CD4-positive, alpha-beta T cell treated with Interleukin-4 for 1 hour (primary cell): ENCODE measurements around the gene LRRC36.
A peak's percentile ranks its signal among the peaks of the same experiment; 100 is the strongest.
"Not testable (repeated sequence)": the region's sequence is repeated elsewhere in the genome, so short reads cannot be mapped to it uniquely, and the experiment has no call there.

Experiments
- DNase-seq, 2 donors: peaks; one replicate each; pipeline ENCODE4 v3.0.0-alpha.2; 2020 to 2022

LRRC36 gene

DNA sequence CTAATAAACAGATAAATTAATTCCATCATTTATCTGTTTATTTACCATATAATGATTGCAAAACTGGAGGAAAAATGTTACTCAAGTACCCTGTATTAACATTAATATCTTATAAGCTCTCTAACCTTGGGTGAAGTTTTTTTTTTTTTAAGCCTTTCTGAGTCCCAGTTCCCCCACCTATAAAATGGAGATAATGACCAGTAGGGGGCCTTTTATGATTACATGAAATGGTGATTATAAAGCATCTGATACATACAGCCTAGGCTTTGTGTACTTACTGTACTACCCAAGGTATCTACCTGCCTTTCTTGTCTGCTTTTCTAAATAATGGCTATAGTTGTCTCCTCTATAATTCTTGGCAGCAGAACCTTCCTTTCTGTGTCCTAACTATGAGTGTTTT, 22.6 kb downstream of the LRRC36 start:
- DNase-seq = peak in 1 of 2 donors; percentile 54

DNA sequence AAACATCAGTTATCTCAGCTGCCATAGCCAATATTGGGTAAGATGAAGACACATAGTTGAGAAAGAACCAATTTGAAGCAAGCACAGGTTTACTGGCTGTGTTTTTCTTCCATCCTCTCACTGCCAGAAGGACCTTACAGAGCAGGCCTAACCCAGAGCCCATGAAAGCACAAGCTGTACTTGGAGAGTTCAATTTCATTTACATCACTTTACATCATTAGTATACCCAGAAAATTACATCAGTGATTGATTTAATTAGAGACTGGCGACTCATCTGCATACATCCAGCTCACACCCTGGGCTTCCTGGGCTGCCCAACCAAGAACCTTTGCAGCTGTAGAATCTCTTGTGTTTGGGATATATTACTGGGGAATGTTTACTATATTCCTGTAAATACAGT, 23.7 kb downstream of the LRRC36 start:
- DNase-seq = no peak

DNA sequence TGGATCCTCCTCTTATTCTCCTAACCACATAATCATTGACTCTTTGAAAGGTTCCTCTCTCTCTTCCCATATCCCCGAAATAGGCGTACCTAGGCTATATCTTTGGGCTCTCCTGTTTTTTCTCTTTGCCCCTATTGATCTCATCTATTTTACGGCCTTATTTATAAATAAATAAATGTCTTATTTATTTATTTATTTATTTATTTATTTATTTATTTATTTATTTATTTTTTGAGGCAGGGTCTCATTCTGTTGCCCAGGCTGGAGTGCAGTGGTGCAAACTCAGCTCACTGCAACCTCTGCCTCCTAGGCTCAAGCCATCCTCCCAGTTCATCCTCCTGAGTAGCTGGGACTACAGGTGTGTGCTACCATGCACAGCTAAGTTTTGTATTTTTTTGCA, 25.8 kb downstream of the LRRC36 start:
- not testable (repeated sequence) for DNase-seq

DNA sequence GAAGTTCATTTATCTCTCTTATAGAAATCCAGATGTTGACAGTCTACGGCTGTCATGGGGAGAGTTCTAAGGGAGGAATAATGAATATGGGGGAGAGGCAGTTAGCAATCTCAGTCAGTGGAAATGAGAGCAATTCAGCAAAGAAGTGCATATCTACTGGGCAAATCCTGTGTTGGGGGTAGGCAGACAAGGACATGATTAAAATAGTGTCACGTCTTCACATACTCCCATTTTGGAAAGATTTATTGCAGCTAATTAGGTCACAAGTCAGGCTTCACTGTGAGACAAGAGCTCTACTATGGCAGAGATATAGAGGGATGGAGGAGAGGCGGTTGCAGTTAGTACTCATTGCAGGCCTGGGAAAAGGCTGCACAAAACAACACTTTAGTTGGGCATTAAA, 29.8 kb downstream of the LRRC36 start:
- DNase-seq = no peak

DNA sequence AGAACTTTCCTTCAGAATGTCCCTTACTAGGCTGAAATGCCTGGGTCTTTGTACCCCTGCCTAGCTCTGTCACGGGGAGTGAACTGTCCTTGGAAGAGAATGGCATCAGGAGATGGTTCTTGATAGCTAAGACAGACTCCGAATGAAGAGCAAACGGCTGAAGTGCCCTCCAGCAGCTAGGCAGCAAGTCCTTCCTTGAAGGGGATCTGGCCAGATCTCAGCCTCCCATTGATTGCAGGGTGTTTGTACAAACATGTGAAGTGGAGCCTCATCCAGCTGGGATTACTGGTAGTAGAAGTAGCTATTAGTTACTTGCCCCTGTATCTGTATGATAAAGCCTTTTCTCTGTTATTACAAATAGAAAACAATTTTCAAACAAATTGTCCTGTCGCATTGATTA, 30.9 kb downstream of the LRRC36 start:
- DNase-seq = no peak

DNA sequence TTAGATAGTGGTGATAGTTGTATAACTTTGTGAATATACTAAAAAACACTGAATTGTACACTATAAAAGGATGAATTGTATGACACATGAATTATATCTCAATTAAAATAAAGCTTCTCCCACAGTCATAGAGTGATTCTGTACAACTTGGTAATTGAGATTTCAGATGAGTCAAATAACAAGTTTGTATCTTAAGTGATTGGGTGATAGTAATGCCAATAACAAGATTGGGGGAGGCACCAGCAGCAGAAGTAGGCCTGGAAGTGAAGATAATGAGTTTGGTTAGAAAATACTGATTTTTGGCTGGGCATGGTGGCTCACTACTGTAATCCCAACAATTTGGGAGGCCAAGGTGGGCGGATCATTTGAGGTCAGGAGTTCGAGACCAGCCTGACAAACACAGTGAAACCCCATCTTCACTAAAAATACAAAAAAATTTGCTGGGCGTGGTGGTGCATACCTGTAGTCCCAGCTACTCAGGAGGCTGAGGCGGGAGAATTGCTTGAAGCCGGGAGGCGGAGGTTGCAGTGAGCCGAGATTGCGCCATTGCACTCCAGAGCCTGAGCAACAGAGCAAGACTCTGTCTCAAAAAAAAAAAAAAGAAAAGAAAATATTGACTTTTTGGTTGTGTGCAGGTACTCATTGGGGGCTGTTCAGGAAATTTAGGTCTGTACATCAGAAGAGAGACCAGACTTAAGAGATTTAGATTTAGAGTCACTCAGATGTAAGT, 33.1 kb downstream of the LRRC36 start:
- not testable (repeated sequence) for DNase-seq

DNA sequence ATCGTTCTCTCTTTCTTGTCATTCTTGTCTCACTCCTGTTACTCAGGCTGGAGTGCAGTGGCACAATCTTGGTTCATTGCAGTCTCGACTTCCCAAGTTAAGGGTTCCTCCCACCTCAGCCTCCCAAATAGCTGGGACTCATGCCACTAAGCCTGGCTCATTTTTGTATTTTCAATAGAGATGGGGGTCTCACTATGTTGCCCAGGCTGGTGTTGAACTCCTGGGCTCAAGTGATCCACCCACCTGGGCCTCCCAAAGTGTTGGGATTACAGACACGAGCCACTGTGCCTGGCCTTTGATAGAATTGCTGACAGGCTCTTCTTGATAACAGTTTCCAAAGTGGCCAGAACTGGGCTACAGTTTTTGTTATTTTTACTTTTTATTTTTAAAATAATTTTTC, 34.4 kb downstream of the LRRC36 start:
- no peak for DNase-seq

DNA sequence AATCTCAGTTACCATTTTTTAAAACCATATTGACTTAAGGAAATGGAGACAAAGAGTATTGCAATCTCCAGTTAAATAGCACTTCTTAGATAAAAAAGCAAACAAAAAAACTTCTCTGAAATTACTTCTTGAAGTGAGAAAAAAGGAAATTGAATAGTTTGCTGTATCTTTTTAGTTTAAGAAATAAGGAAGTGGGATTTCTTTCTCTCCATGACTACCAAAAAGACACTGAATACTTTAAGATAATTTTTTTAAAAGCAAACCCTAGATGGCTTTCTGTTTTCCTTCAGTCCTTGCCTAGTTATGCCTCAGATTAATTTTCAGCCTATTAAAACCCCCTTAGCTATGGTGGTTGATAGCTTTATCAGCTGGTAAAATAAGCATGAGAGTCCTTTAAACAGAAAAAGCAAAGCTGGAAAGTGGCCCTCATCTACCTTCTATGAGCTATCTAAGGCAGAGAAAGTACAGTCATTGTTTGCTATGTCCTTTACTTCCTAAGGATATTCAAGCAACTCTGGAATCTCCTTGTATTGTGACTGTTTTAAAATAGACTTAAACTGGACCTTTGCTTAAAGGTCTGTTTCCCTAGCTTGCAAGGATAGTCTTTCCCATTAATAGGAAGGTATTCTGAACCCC, 38.1 kb downstream of the LRRC36 start:
- peak in 1 of 2 donors; percentile 5 for DNase-seq

DNA sequence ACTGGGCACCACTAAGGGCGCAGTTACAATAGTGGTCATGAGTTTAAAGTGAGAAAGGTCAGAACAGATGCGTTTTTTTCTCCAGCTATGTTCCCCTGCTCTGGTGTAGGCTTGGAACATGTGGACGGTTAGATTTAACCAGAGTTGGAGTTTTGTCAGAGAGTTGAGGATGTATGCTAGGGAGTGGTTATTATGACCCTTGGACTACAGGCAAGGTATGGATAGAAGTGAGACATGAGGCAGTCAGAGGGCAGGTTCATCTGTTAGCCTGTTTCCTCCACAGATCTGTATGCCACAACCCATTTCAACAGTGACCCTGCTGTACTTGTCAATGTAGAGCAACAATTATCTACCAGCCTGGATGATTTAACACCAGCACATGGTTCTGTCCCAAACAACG, 44.0 kb downstream of the LRRC36 start:
- no peak for DNase-seq

DNA sequence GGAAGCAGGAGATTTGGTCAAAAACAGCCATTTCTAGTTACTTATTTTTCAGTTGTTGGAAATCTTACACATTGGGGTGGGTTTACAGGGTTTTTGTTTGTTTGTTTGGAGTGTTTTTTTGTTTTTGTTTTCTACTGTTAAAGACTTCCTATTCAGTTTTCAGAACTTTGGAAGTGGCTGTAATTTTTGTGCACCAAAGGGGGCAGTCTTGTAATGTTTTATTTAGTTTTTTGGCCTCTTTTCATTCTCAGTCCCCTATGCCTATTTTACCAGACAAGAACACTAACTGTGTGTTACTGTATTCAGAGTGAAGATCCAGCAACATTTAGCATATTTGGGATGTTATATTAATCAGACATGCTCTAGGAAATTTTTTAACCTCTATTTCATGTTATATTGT, 46.0 kb downstream of the LRRC36 start:
- peak in 1 of 2 donors; percentile 17 for DNase-seq

DNA sequence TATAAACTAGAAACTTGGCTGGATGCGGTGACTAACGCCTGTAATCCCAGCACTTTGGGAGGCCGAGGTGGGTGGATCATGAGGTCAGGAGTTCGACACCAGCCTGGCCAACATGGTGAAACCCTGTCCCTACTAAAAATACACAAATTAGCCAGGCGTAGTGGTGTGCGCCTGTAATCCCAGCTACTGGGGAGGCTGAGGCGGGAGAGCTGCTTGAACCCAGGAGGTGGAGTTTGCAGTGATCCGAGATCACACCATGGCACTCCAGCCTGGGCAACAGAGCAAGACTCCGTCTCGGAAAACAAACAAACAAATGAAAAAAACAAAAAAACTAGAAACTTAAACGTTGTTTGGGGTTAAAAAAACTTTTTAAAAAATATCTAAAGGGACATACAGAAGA, 49.4 kb downstream of the LRRC36 start:
- DNase-seq = not testable (repeated sequence)

DNA sequence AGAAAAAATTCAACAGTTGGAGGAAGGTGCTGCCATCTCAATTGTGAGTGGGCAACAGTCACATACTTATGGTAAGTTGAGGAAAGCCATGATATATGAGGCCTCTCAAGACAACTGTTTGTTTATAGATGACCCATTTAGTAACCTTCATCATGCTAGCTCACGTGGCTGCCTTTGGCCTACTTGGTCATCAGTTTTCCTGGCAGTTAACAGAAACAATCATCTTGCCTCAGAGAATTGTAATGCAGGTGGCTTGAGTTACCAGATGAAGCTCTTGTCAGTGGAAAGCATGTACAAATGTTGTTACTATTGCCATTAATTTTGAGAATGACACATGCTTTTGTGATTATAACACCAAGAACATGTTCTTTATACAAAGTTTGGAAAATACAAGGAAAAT, 52.0 kb downstream of the LRRC36 start:
- DNase-seq = no peak

DNA sequence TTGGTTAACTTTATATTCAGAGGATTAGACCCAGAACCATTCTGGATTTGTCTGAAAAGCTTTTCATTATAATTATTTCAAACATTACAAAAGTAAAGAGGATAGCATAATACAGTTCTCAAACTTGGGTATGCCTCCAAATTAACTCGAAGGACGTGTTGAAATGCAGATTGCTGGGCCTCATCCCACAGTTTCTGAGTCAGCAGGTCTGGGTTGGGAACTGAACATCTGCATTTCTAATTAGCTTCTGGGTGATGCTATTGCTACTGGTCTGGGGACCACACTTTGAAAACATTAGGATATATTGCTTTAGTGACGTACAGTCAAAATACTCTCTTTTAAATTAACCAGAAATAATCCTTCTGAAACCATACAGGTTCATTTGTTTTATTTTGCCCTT, 56.7 kb downstream of the LRRC36 start:
- no peak for DNase-seq

DNA sequence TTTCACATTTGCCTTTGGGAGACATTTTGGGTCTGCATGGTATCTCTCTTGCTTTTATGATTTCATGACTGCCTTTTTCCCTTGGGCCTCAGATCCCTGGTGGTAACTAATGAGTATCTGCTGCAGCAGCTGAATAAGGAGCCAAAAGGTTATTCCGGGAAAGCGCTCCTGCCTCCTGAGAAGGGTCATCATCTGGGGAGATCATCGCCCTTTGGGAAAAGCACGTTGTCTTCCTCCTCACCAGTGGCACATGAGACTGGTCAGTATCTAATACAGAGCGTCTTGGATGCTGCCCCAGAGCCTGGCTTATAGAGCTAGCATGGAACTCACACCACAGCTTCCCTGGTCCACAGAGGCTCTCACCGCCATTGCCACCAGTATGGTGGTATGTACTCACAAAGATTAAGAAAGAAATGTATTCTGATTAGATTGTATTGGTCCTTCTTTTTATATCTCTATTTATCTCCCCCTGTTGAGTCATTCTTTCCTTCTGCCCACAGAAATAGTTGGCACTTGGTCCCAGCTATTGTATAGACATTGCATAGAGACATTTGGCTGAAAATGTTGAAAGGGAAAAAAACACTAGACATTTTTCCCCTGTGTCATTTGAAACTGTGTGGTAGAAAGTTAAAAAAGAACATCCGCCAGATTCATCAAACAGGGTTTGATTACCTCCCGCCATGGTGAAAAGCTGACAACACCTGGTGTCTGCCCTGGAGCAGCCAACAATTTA, 58.3 kb downstream of the LRRC36 start:
- no peak for DNase-seq

DNA sequence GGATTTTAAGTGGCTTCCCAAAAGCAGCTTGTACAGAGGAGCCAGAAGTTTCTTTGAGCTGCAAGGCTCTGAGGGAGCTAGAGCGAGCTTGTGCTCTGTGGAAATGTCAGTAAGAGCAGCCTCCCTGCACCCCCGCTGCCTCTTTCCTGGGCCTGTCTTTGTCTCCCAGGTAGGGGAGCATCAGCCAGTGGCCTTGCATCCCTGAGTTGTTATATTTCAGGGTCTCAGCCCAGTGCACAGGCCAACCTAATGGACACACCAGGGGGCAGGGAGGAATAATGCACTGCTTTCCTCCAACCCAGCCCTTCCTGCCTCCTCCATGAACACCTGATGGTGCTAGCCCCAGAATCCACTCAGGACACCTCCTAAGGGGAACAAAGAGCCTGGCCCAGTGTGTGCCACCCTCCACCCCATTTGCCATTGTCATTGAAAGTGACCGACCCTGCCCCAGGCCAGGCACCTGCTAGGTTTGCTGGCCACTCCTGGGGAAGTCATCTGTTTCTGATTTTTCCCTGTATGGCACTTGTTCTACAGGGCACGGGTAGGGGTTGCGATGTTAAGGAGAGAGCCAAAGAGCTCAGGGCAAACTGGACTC, 60.3 kb downstream of the LRRC36 start:
- no peak for DNase-seq

DNA sequence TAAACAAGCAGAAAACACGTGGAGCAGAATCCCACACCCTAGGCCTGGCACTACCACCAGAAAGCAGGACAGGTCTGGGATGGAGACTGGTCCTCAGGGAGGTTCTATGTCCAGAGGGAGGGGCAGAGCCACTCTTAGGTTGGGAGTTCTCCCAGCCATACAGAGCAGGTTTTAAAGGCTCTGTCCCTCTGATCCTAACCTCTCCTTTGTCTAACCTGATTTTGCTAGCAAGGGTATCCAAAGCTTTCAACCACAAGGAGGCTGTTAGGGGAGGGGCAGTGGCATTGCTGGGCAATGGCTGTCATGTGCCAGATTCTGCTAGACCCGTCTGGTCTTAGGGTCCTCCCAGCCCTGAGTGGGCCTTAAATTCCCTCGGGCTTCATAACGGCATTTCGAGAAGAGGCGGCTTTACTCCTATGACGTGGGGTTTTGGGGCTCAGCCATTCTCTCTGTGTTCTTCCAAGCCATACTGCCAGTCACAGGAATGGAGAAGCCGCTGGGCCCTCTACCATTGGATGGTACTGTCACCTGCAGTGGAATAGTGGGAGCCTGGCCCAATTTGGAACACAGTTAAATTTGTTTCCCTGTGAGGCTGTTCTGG, 61.0 kb downstream of the LRRC36 start:
- no peak for DNase-seq

DNA sequence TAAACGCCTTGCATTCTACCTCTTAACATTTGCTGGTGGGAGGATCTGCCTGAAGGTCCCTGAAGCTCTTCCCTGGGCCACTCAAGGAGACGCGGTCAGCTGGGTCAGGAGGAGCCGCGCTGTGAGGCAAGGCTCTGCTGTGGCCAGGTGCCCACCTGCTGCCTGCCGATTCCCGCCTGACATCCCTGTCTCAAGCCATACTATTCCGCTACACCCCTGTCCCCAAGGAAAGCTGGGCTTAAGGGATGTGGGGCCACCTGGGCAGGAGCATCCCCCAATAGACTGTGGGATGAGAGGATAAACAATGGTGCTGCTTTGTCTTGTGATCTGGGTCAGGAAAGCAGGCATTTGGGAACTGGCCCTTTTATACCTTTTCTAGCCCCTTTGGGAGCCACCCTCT, 61.6 kb downstream of the LRRC36 start:
- no peak for DNase-seq

DNA sequence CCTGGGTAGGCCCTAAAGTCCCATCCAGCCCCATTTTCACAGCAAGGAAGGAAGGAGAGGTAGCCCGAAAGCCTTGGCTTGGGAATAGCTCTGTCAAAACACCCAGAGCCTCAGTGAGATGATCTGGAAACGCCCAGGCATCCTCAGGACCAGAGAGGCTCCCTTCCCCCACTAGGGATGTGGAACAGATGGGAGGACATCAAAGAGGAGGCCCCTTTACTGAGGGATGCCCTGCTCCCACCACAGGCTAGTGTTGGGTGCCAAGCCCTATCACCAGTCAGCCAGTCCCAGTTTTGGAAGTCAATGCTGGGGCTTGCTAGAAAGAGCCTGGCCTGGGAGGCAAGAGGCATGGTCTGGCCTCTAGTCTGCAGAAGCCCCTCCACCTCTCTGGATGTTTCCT, 62.0 kb downstream of the LRRC36 start:
- DNase-seq = no peak

DNA sequence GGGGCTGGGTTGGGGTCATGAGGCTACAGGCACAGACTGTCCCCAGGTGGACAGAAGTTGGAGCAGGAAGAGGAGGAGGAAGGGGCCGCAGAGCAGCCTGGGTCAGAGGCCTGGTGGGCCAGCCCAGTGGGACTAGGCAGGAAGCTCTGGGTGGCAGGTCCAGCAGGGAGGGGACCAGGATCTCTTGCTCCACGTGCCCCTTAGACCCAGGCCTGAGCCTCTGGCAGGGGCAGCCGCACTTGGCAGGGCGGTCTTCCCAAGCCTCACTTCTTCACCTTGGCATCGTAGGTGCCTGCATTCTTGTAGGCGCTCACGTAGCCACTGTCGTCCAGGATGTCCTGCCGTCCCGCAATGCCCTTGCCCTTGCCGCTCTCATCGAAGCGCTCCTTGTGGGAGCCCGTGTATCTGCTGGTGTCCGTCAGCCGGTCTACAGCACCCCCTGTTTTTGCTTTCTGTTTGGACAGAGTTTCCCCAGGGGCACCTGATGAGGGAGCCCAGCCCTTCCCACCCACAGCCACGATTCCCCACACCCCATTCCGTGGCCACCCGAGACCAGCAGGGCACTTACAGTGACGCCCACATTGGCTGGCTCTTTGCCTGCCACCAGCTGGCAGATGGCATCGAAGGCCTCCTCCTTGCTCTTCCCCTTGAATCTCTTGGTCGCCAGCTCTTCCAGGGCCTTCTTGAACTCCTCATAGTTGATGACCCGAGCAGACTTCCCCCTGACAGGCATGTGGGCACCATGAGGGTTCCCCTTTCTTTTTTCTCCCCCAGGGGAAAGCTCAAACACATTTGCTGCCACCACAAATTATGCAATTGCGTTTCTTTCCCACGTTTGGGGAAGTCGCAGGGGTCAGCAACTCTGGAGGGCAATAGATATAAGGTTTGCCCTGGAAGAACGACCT, 63.5 kb downstream of the LRRC36 start:
- peak; percentile 10 to 64 for DNase-seq

DNA sequence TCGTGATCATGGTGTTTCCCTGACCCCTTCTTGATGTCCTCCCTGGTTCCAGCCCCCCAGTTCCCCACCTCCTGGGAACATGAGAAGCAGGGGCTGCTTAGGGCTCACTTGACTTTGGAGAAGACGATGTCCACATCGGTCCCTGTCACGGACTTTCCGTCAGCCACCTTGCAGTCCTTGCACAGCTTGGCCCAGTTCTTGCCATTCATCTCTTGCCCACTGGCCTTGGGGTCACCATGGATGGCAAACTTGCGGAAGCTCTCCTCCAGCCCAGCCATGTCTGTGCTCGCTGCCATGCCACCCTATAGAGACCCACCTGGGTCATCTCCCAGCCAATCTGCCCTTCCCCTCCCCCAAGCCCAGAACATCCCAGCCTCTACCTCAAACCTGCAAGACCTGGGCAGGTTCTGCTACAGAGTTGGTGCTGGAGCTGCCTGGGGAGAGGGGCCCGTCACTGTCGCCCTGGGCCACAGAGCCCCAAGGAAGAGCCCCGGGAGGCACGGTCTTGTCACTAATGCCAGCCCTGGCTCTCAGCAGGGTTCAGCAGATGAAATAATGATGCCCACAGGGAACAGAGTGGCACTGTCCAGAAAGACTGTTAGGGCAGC, 64.3 kb downstream of the LRRC36 start:
- no peak for DNase-seq

DNA sequence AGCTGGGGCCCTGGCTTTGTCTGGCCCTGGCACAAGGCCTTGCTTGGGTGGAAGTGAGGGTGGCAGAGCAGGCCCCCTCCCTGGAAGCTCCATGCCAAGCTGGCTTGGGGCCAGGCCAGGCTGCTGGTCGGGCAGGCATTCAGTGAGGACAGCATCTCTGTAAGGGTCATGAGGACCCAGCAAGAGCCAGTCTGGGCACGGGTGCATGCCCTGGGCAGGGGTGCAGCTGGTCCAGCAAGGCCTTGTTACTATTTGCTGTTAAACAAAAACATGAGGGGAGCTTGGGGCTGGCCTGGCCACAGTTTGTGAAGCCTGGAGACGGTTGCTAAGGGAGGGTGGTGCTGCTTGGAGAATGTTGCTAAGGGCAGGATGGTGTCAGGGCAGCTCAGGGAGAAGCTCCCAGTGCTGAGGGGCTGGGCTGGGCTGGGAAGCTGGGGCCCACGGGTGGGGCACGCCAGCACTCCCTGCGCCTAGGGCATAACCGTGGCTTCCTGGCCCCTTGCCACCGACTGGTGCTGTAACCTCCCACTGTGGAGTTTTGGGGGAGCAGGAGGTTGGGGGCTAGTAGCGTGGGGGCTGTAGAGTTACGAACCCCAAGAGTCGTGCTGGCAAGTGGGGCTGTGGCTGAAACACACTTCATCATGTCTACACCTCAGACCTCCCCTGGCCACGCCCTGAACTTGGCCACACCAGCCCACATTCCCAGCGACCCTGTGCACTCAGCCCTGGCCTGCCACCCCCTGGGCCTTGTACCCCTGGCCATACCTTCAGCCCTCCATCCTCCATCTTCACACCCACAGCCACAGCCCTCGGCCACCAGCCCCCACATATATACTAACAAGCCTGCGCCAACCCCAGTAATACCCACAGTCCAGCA, 65.0 kb downstream of the LRRC36 start:
- DNase-seq = peak in 1 of 2 donors; percentile 29
